Right hindlimb (tissue), 1 donor: ENCODE measurements around the gene ZFYVE28.
A peak's percentile ranks its signal among the peaks of the same experiment; 100 is the strongest.

ENCODE experiments used
- DNase-seq: peaks from one replicate; pipeline ENCODE4 v3.0.0-alpha.2; 2018

The ZFYVE28 gene

GRCh38 chr4:2427383-2428334, 9.2 kb upstream of the ZFYVE28 start:
- DNase-seq = no peak

- no peak for DNase-seq
Measured at GRCh38 chr4:2426711-2427275, 8.3 kb upstream of the ZFYVE28 start.

- DNase-seq = no peak
Measured at GRCh38 chr4:2426069-2426397, 7.6 kb upstream of the ZFYVE28 start.

GRCh38 chr4:2425386-2426068, 7.1 kb upstream of the ZFYVE28 start:
- no peak for DNase-seq

DNA sequence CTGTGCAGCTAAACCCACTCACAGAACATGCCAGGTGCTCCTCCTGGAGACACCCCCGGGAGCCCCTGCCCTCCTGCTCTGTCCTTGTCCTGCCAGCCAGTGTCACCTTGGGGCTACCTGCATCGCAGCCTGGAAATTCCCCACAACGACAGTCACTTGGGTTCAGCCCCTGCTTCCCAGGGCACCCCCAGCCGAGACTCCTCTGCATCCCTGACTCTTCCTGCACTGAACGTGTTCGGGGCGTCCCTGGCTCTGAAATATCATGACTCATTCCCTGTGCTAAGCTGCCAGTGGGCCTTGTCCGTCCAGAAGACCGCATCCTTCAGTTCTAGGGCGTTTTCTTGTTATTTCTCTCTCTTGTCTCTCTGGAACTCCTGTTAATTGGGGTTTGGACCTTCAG, 6.1 kb upstream of the ZFYVE28 start:
- DNase-seq = no peak

DNA sequence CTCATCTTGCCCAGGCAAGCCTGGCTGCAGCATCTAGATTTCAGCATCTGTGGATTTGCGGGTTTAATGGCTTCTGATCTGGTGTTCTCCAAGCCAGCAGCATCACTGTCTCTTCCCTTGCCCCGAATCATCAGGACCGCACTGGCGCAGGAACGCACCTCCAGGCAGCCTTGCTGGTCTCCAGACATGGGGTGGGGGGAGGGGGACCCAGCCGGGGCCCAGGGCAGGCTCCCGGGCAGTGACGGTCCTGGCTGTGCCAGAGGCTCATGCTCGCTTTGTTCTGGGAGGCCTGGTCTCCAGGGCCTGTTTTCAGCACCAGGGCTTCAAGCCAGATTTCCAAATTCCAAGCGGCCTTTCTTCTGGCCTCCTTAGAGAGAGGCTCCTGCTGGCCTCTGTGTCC, 5.2 kb upstream of the ZFYVE28 start:
- DNase-seq = no peak

DNA sequence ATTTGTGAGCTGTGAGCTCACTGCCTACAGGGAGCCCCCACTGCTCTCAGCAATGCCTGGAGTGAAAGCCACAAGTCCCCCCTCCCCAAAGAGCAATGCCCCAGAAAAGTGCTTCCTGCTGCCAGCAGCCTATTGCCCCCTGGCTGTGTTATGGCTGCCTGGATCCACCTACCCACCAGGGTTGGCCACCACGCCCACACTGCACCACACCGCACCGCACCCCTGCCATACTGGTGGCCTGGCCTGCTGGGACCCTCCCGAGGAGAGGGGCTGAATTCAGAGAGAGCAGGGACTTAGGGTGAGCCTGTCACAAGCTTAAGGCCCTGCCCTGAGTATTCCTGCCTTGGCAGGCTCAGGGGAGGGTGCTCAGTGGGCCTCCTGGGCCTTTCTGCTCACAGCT, 4.6 kb upstream of the ZFYVE28 start:
- DNase-seq = no peak

DNA sequence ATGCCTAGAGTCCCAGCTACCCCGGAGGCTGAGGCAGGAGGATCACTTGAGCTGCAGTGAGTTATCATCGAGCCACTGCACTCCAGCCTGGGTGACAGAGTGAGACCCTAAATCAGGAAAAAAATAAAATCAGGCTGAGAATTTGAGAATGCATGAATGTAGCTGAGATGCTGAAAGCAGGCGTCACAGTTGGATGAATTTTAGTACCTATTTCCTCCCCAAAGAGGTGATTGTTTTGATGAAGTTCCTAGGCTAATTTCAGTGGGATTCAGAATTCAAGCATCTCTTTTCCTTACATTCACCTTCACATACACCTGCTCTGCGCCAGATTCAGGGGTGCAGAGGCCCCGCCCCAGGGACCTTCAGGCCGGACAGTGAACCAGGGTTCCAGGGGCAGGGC, 3.5 kb upstream of the ZFYVE28 start:
- DNase-seq = no peak

- no peak for DNase-seq
Measured at GRCh38 chr4:2419814-2420213, 1.4 kb upstream of the ZFYVE28 start.

- peak; percentile 94 for DNase-seq
Measured at GRCh38 chr4:2418650-2419571, 466 bp upstream of the ZFYVE28 start, which contains the start of gene CFAP99. Gene CFAP99 (plus strand): TSS chr4:2418955.

DNA sequence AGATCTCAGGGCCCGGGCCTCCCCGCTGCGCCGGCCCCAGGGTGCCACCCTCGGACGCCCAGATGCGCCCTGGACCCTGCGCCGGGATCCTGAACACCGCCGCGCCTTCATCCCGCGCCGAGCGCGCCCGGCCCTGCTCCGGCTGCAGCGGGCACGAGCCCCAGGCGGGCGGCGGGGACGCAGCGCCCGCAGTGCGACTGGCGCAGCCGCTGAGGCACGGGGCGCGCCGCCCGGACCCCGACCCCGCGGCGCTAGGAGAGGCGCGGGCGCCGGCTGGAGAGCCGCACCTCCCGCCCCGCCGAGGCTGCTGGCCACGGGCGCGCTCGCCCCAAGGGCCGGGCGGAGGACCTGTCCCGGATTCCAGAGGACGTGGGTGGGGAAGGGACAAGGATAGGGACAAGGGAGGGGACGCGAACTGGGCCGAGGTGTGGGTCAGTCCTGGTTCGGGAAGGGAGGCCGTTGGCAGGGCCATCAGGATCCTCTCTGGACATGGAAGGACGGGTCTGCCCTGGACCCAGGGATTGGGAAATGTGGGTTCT, 1.1 kb downstream of the ZFYVE28 start:
- DNase-seq = no peak

- DNase-seq = no peak
Measured at GRCh38 chr4:2416564-2417225, 1.8 kb downstream of the ZFYVE28 start.

- no peak for DNase-seq
Measured at GRCh38 chr4:2415881-2416563, 2.4 kb downstream of the ZFYVE28 start.

- DNase-seq = no peak
Measured at GRCh38 chr4:2415213-2415612, 3.2 kb downstream of the ZFYVE28 start.

DNA sequence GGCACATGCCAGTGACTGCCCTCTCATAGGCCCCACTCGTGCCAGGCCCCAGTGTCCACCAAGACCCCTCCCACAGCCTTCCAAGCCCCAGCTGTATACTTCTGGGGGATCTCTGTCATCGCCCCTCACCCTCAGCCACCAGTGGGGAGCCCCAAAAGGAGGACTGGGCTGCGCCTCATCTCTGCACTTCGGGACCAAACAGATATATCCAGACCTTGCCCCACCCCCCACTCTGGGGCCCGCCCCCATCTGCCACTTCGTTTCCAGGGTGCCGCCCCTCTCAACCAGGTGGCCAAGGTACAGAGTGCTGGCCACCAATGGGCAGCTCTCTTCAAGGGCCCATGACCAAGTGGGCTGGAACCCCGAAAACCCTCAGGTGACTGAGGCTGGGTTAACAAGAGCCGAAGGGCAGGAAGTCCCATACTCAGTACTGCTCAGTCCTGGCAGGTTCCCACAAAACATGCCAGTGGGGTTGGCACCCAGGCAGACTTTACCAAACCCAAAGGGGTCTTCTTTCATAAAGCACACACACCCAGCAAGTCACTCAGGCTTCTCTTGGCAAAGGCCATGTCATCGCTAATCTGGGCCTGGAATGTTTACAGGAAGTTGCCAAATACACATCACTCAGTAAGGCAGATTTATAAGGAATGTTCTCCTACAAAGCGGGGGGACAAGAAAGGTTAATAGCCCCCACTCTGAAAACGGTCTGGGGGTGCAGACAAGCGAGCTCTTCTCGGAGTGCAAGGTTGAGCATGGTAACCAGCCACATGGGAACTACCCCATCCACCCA, 4.4 kb downstream of the ZFYVE28 start:
- no peak for DNase-seq

GRCh38 chr4:2412885-2413716, 5.3 kb downstream of the ZFYVE28 start:
- DNase-seq = peak; percentile 83

DNA sequence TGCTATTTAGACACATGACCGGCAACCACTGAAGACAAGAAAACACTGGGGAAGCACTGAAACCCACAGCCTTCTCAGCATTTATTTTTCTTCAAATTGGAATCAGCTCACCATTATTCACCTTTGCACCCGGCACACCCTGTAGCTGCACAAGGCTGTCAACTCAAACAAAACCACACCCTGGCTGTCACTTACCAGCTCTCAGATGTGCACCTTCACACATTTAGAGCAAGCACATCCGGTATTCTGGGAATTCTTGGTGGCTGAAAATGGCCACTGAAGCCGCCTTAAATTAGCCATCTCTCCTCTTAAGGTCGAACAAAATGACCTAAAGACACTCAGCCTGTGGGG, 5.9 kb downstream of the ZFYVE28 start:
- no peak for DNase-seq

DNA sequence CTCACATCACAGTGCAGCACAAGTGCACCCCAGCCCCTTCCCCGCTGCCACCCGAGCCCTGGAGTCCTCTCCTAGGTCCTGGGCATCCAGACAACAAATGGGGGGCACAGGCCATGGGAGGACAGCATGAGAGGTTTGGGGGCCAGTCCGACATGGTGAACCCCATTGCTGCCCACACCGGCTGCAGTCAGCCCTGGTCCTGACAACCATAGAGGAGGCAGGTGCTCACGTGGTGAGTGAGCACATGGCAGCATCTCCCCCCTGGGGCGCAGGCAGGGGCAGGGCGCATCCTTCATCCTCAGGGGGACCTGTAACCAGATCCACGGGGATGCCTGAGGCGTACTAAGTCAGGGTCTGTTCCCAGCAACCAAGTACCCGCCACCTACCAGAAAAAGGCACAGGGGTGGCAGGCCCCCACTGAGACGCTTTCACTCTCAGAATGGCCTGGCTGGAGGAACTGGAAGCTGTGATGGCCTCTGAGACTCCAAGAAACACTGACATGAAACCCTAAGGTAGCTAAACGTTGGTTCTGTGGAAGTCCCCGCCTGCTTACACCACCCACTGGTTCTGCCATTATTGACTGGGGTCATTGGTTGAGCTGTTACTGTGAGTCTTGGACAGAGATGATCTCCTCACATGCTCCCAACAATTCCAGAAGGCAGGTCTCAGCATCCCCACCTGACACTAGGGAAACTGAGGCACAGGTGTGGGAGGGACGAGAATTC, 6.5 kb downstream of the ZFYVE28 start:
- no peak for DNase-seq

DNA sequence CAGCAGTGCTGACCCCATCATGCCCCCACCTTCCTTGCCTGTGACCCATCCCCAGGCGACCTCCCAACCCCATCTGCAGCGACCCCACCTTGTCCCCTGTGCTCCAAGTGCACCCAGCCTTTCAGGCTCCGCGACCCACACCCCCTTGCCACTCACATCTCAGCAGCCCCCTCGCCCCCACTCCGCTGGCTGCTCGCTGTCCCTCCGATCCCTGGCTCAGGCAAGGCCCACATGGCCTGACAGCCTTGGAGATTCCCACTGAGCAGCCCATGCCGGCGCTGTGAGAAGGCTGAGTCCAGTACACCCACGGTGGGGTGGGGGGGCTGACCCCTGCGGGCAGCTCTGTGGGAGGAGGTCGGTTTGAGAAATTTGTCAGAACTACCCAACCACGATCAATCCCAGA, 9.1 kb downstream of the ZFYVE28 start:
- no peak for DNase-seq
